Nucleus accumbens (tissue), 56 donors: ENCODE measurements around the gene GDF11.
"Not testable (repeated sequence)": the region's sequence is repeated elsewhere in the genome, so short reads cannot be mapped to it uniquely, and the experiment has no call there.

ENCODE experiments used
- DNase-seq, 56 donors: peaks; one replicate each; lab custom pipeline; 2025; lab: John Stamatoyannopoulos, UW

The GDF11 gene

GRCh38 chr12:55737581-55738122 lies 5.3 kb upstream of the GDF11 start:
- DNase-seq = peak in 4 of 56 donors; percentile 41 to 58 (median 50)

GRCh38 chr12:55738123-55739024 lies 4.5 kb upstream of the GDF11 start:
- peak in 54 of 56 donors; percentile 33 to 94 (median 78) for DNase-seq

- DNase-seq = no peak
Measured at GRCh38 chr12:55739025-55739378, 3.9 kb upstream of the GDF11 start.

GRCh38 chr12:55741931-55742680 lies 816 bp upstream of the GDF11 start:
- no peak for DNase-seq

- peak in 25 of 56 donors; percentile 15 to 59 (median 39) for DNase-seq
Measured at GRCh38 chr12:55743406-55744339, 751 bp downstream of the GDF11 start.

- peak in 4 of 56 donors; percentile 9 to 32 (median 13) for DNase-seq
Measured at GRCh38 chr12:55744340-55745030, 1.6 kb downstream of the GDF11 start.

GRCh38 chr12:55745361-55746173 lies 2.6 kb downstream of the GDF11 start:
- DNase-seq = peak in 15 of 56 donors; percentile 9 to 59 (median 29)

- no peak for DNase-seq
Measured at GRCh38 chr12:55746174-55746912, 3.4 kb downstream of the GDF11 start.

- no peak for DNase-seq
Measured at GRCh38 chr12:55746913-55747231, 4.0 kb downstream of the GDF11 start.

- no peak for DNase-seq
Measured at GRCh38 chr12:55748230-55748993, 5.5 kb downstream of the GDF11 start.

- no peak for DNase-seq
Measured at GRCh38 chr12:55755246-55755645, 12.3 kb downstream of the GDF11 start.

GRCh38 chr12:55757701-55758100 lies 14.8 kb downstream of the GDF11 start:
- no peak for DNase-seq

GRCh38 chr12:55758575-55758974 lies 15.7 kb downstream of the GDF11 start:
- not testable (repeated sequence) for DNase-seq

- no peak for DNase-seq
Measured at GRCh38 chr12:55760663-55761062, 17.7 kb downstream of the GDF11 start.

- no peak for DNase-seq
Measured at GRCh38 chr12:55762646-55763045, 19.7 kb downstream of the GDF11 start.

GRCh38 chr12:55765736-55766290 lies 22.9 kb downstream of the GDF11 start:
- no peak for DNase-seq

GRCh38 chr12:55767156-55767555 lies 24.2 kb downstream of the GDF11 start:
- DNase-seq = no peak
